Heart right ventricle (tissue), 16 donors: ENCODE results near the gene PRKCQ. TPM values are rescaled to one million over a fixed set of nuclear protein-coding genes. Genes with fewer than 3 reads are reported as not detected.
A peak's percentile ranks its signal among the peaks of the same experiment; 100 is the strongest.

Experiments
- ATAC-seq, 8 donors: fragments of 200-7000 bp; cut with Tn5 transposase; one replicate each; pipeline ENCODE4 v1.9.1; 2020; ENCODE audit warnings: mild to moderate bottlenecking in 8 of 8, moderate library complexity in 8 of 8, moderate number of reproducible peaks in 1 of 8
- DNase-seq, 2 donors: peaks; one replicate each; pipeline ENCODE4 v3.0.0-alpha.2; 2020
- H3K27ac ChIP-seq, 10 donors: fragments of 200-600 bp; sonication (generic) in 2 of 10; one replicate each; pipeline versions ENCODE4 v1.5.0 to v1.8.0; 2020 to 2022; ENCODE audit warnings: mild to moderate bottlenecking in 3 of 10
- H3K27me3 ChIP-seq, 7 donors: fragments of 200-600 bp; one replicate each; pipeline ENCODE4 v1.8.0; 2021 to 2022; ENCODE audit warnings: mild to moderate bottlenecking in 2 of 7
- H3K36me3 ChIP-seq, 9 donors: fragments of 200-600 bp; sonication (generic) in 1 of 9; one replicate each; pipeline versions ENCODE4 v1.5.0 to v1.8.0; 2020 to 2022; ENCODE audit warnings: mild to moderate bottlenecking in 2 of 9
- H3K4me1 ChIP-seq, 9 donors: fragments of 200-600 bp; sonication (generic) in 1 of 9; one replicate each; pipeline versions ENCODE4 v1.5.0 to v1.8.0; 2020 to 2022; ENCODE audit warnings: mild to moderate bottlenecking in 4 of 9
- H3K4me3 ChIP-seq, 10 donors: fragments of 200-600 bp; sonication (generic) in 2 of 10; one replicate each; pipeline versions ENCODE4 v1.5.0 to v1.8.0; 2020 to 2022; ENCODE audit warnings: mild to moderate bottlenecking in 7 of 10, moderate library complexity in 2 of 10
- H3K9me3 ChIP-seq, 11 donors: fragments of 200-600 bp in 10 of 11; sonication (generic) in 2 of 11; one replicate each; pipeline versions ENCODE4 v1.5.0 to v1.8.0; 2013 to 2022; ENCODE audit warnings: mild to moderate bottlenecking in 2 of 11, control low read depth in 1 of 11, moderate library complexity in 1 of 11
- CTCF ChIP-seq, 9 donors: fragments of 200-600 bp; sonication (generic) in 2 of 9; IDR thresholded peaks; one replicate each; pipeline versions ENCODE4 v1.5.0 to v1.8.0; 2021 to 2022; ENCODE audit warnings: antibody characterized with exemption in 9 of 9, mild to moderate bottlenecking in 5 of 9, moderate library complexity in 1 of 9
- WGBS, 2 donors: extraction: QIAGEN DNeasy Blood & Tissue Kit; methylation state at CpG; one replicate each; pipeline ENCODE4 v1.1.7; 2013; ENCODE audit warnings: inconsistent platforms in 1 of 2; 5-methylcytosine and 5-hydroxymethylcytosine counted together
- intact Hi-C, 10 donors: fragments of 100-400 bp; cut with DNase I; formaldehyde crosslinking; loops; one replicate each; pipeline versions ENCODE4 v1.11.1 to v1.14.2; 2022
- polyA plus RNA-seq, 2 donors: library from polyadenylated mRNA; stranded (reverse); fragments of 200-250 nt; gene quantifications; one replicate each; pipeline ENCODE4 v1.2.3, GENCODE V29; 2013
- total RNA-seq, 10 donors: library from RNA; stranded (reverse); fragmentation: NEBNext Ultra II Directional in 3 of 10; extraction: Animal tissue kit (Norgen Biotek cat#: 25700) in 3 of 10; gene quantifications; one replicate each; pipeline versions ENCODE4 v1.2.1 to v1.2.4, GENCODE V29; 2021 to 2023
- donor health status: Arrhythmogenic right ventricular cardiomyopathy.
- donor health status: ischemic (EF 13 %, LVEDD 7.1; RV severe dilation, severe dysfunction).
- donor health status: healthy with polysubstance abuse.
- donor health status: DM: no; HTN: yes; CAD: no.
- donor health status: DM: no; HTN: no; CAD: no.
- donor health status: ischemic (EF 25% LVEDD 6.9; RV normal size, moderate dysfunction).
- donor health status: ischemic (EF 25% LVEDD 5.7; RV mildly dilated, moderate dysfunction).
- donor health status: healthy.
- donor health status: DM: yes; HTN: yes; CAD: no.
- donor health status: Ischemic cardiomyopathy.
- donor health status: ischemic (EF 35%, LVEDD 5.7; RV mildly dilated, moderate dysfunction).
- donor health status: nonischemic (EF 11% LVEDD 7.7; RV severe dilation, severe dysfunction).
- donor health status: DM: yes; HTN: yes; CAD: no.
- donor health status: PGD.
- donor health status: ischemic (EF 29% LVEDD 5.4; RV normal size, mild dysfunction).
- donor health status: nonischemic (EF 23%, LVEDD 6.1; RV moderate dilation, normal function).

PRKCQ gene
- total and polyA plus RNA-seq, 12 donors: 0.04 to 2.0 (median 0.27) TPM; not detected in 2

- Histone ChIP-seq H3K9me3 (no peaks in the 10 kb centered on the region), H3K4me3 (no peak overlapping the region), H3K36me3 (no peaks in the 10 kb centered on the region), H3K27ac (no peak overlapping the region), H3K4me1 (no peaks in the 10 kb centered on the region), H3K27me3 (peaks cover 0 to 20% (median 0%) of the 10 kb centered on the region in 7 donors)
- ATAC-seq (no peak), DNase-seq (no peak)
- TF ChIP-seq CTCF (IDR thresholded peaks at IDR 0.05): no peak
- intact Hi-C loops: no loop called here
- WGBS, 2 donors: 75 to 86% methylated on average over 7 of the region's 7 CpGs
These were observed 26.1 kb downstream of the PRKCQ start for GRCh38 chr10:6553937-6554336.

- ATAC-seq: no peak
- peak overlapping the region in 1 of 10 donors; percentile 34 for H3K4me3 ChIP-seq
- intact Hi-C loops: loop anchor here in 1 of 10 donors (1.0 kb wide), 1 partner anchor 12 kb away; no protein-coding TSS in a partner anchor
- H3K27me3 ChIP-seq: peaks cover 0 to 47% (median 0%) of the 10 kb centered on the region in 7 donors
- no peak for TF ChIP-seq CTCF (IDR thresholded peaks at IDR 0.05)
- 36 to 37% methylated on average over 9 of the region's 9 CpGs for WGBS, 2 donors
- no peaks in the 10 kb centered on the region for H3K36me3 ChIP-seq
- H3K9me3 ChIP-seq: no peaks in the 10 kb centered on the region
- no peak for DNase-seq
- H3K27ac ChIP-seq: peak overlapping the region in 1 of 10 donors; percentile 84
- H3K4me1 ChIP-seq: peaks cover 0 to 17% (median 0%) of the 10 kb centered on the region in 9 donors
These were observed 36.6 kb downstream of the PRKCQ start for GRCh38 chr10:6543431-6544005.

- no peaks in the 10 kb centered on the region for H3K9me3 ChIP-seq
- peaks cover 0 to 22% (median 0%) of the 10 kb centered on the region in 9 donors for H3K4me1 ChIP-seq
- intact Hi-C loops: no loop called here
- H3K36me3 ChIP-seq: no peaks in the 10 kb centered on the region
- H3K27me3 ChIP-seq: peaks cover 0 to 51% (median 0%) of the 10 kb centered on the region in 7 donors
- DNase-seq: no peak
- peak overlapping the region in 1 of 10 donors; percentile 34 for H3K4me3 ChIP-seq
- 32 to 35% methylated on average over 9 of the region's 9 CpGs for WGBS, 2 donors
- H3K27ac ChIP-seq: peak overlapping the region in 1 of 10 donors; percentile 84
- no peak for TF ChIP-seq CTCF (IDR thresholded peaks at IDR 0.05)
- ATAC-seq: no peak
These were observed 37.1 kb downstream of the PRKCQ start for GRCh38 chr10:6542999-6543430.

GRCh38 chr10:6539833-6540232 lies 40.2 kb downstream of the PRKCQ start:
- Histone ChIP-seq H3K36me3 (no peaks in the 10 kb centered on the region), H3K27me3 (peaks cover 0 to 47% (median 0%) of the 10 kb centered on the region in 7 donors), H3K4me3 (no peak overlapping the region), H3K27ac (no peak overlapping the region), H3K4me1 (peaks cover 0 to 29% (median 0%) of the 10 kb centered on the region in 9 donors), H3K9me3 (no peaks in the 10 kb centered on the region)
- TF ChIP-seq CTCF (IDR thresholded peaks at IDR 0.05): no peak
- ATAC-seq: no peak
- intact Hi-C loops: no loop called here
- DNase-seq: no peak
